Adrenal gland (tissue), 5 donors: ENCODE data around the gene SRXN1.

ENCODE experiments used
- CTCF ChIP-seq, 6 experiments: fragments of 450-650 bp in 4 of 6; fragments of 200-600 bp in 2 of 6; sonication (generic) in 1 of 6; IDR thresholded peaks; 1 replicate in 5 of 6; 2 replicates in 1 of 6; pipeline versions ENCODE4 v1.5.1 to v1.8.0; 2016 to 2021; ENCODE audit warnings: antibody characterized with exemption in 6 of 6, mild to moderate bottlenecking in 2 of 6, moderate library complexity in 1 of 6
- POLR2A ChIP-seq, 2 donors: fragments of 450-650 bp; IDR thresholded peaks; one replicate each; pipeline ENCODE4 v1.6.1; 2017; ENCODE audit warnings: antibody characterized with exemption in 2 of 2, mild to moderate bottlenecking in 2 of 2, moderate library complexity in 1 of 2
- donor health status: DM: no; HTN: no; CAD: no.

GRCh38 chr20:655726-656624 lies 3.0 kb upstream of the SRXN1 start:
- TF ChIP-seq CTCF (IDR thresholded peaks at IDR 0.05) (no peak), POLR2A (IDR thresholded peaks at IDR 0.05) (no peak)
